Ascending aorta (tissue), 2 donors: ENCODE results near the gene ZBTB5. TPM values are rescaled to one million over a fixed set of nuclear protein-coding genes. Genes with fewer than 3 reads are reported as not detected.

Experiments used
- DNase-seq, 2 donors: peaks; one replicate each; pipeline ENCODE4 v3.0.0-alpha.2; 2019; ENCODE audit warnings: low spot score in 2 of 2
- H3K27ac ChIP-seq, 2 donors: fragments of 200-600 bp; sonication (generic); one replicate each; pipeline ENCODE4 v1.5.1; 2016 to 2017; ENCODE audit warnings: mild to moderate bottlenecking in 1 of 2
- H3K27me3 ChIP-seq: fragments of 200-600 bp; sonication (generic); one replicate; pipeline ENCODE4 v1.5.1; 2017
- H3K36me3 ChIP-seq, 2 donors: fragments of 200-600 bp; sonication (generic); one replicate each; pipeline ENCODE4 v1.5.1; 2016
- H3K4me1 ChIP-seq, 2 donors: fragments of 200-600 bp; sonication (generic); one replicate each; pipeline ENCODE4 v1.5.1; 2016 to 2017; ENCODE audit warnings: mild to moderate bottlenecking in 1 of 2
- H3K4me3 ChIP-seq, 2 donors: fragments of 200-600 bp; sonication (generic); one replicate each; pipeline ENCODE4 v1.5.1; 2016 to 2017; ENCODE audit warnings: mild to moderate bottlenecking in 1 of 2
- H3K9me3 ChIP-seq, 2 donors: fragments of 200-600 bp; sonication (generic); one replicate each; pipeline ENCODE4 v1.5.1; 2016
- intact Hi-C: fragments of 100-400 bp; cut with DNase I; formaldehyde crosslinking; loops from one replicate; pipeline ENCODE4 v1.15.1; 2023
- total RNA-seq: library from RNA; depleted of rRNA; stranded (reverse); fragments of >200 nt; gene quantifications from one replicate; pipeline ENCODE4 v1.1.0, GENCODE V29; 2016
- TF ChIP-seq, protein P1 (sequence below), 3 experiments: fragments of 200-600 bp in 2 of 3; fragments of 450-650 bp in 1 of 3; sonication (generic) in 2 of 3; IDR thresholded peaks; one replicate each; pipeline ENCODE4 v1.5.1; 2016 to 2019; ENCODE audit warnings: antibody characterized with exemption in 3 of 3, mild to moderate bottlenecking in 1 of 3, moderate library complexity in 1 of 3

The ZBTB5 gene
- total RNA-seq, 1 donor from 2014 or later: 3.4 TPM

DNA sequence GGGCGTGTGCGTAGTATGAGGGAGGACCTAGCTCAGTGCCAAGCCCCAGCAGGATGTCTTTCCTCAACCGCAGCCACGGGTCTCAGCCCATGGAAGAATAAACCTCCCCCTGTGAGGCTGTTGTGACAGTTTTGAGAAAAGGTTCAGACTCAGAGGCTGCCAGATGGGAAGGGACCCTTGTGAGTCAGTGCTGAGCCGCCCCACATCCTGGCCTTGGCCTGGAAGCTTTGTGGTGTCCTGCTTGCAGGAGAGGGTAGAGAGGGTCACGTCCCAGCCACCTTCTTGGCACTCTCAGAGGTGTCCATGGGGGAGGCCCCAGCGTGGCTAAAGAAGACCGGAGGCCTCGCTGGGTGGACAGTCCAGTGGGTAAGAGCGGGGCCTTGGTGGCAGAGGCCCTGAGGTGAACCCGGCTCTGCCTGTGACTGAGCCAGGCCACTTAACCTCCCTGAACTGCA lies 39.9 kb downstream of the ZBTB5 start:
- DNase-seq: no peak
- H3K27ac ChIP-seq: no peak overlapping the region
- peaks cover 8 to 18% of the 10 kb centered on the region in 2 donors for H3K4me1 ChIP-seq
- TF ChIP-seq, protein P1, sequence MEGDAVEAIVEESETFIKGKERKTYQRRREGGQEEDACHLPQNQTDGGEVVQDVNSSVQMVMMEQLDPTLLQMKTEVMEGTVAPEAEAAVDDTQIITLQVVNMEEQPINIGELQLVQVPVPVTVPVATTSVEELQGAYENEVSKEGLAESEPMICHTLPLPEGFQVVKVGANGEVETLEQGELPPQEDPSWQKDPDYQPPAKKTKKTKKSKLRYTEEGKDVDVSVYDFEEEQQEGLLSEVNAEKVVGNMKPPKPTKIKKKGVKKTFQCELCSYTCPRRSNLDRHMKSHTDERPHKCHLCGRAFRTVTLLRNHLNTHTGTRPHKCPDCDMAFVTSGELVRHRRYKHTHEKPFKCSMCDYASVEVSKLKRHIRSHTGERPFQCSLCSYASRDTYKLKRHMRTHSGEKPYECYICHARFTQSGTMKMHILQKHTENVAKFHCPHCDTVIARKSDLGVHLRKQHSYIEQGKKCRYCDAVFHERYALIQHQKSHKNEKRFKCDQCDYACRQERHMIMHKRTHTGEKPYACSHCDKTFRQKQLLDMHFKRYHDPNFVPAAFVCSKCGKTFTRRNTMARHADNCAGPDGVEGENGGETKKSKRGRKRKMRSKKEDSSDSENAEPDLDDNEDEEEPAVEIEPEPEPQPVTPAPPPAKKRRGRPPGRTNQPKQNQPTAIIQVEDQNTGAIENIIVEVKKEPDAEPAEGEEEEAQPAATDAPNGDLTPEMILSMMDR (IDR thresholded peaks at IDR 0.05): no peak
- H3K9me3 ChIP-seq: no peaks in the 10 kb centered on the region
- no peaks in the 10 kb centered on the region for H3K27me3 ChIP-seq
- intact Hi-C loops: loop anchor here (10.0 kb wide), 5 partner anchors 61 to 1021 kb away; partner anchors contain the start of genes DCAF10, FBXO10, RNF38 and ZCCHC7
- no peak overlapping the region for H3K4me3 ChIP-seq
- peaks cover 29 to 39% of the 10 kb centered on the region in 2 donors for H3K36me3 ChIP-seq

DNA sequence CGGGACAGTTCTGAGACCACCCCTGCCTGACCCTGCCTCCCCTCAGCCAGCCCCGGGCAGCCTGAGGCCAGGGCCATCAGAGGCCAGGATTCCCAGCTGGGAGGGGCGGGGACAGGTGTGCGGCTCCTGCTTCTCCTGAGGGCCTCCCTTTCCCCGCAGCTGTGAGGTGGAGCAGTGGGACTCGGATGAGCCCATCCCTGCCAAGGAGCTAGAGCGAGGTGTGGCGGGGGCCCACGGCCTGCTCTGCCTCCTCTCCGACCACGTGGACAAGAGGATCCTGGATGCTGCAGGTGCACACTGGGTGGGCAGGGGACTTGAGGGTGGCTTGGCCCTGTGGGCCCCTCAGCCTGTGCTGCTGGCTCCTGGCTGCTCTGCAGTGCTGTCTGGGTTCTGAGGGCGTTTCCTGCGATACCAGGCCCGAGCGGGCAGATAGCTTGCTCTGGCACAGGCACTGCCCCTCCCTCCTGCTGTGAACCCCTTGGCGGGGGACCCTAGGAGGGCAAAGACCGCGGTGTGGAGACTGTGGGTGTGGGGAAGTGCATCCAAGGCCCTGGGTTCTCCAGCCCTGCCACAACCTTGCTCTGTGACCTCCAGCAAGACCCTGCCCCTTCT lies 40.5 kb downstream of the ZBTB5 start:
- DNase-seq: no peak
- Histone ChIP-seq H3K36me3 (peaks cover 27 to 34% of the 10 kb centered on the region in 2 donors), H3K4me3 (peak overlapping the region in 1 of 2 donors; percentile 80), H3K9me3 (no peaks in the 10 kb centered on the region), H3K27ac (no peak overlapping the region), H3K4me1 (peaks cover 8 to 18% of the 10 kb centered on the region in 2 donors), H3K27me3 (no peaks in the 10 kb centered on the region)
- TF ChIP-seq, protein P1 (IDR thresholded peaks at IDR 0.05): no peak
- intact Hi-C loops: loop anchor here (10.0 kb wide), 5 partner anchors 60 to 1020 kb away; partner anchors contain the start of genes DCAF10, FBXO10, RNF38 and ZCCHC7

DNA sequence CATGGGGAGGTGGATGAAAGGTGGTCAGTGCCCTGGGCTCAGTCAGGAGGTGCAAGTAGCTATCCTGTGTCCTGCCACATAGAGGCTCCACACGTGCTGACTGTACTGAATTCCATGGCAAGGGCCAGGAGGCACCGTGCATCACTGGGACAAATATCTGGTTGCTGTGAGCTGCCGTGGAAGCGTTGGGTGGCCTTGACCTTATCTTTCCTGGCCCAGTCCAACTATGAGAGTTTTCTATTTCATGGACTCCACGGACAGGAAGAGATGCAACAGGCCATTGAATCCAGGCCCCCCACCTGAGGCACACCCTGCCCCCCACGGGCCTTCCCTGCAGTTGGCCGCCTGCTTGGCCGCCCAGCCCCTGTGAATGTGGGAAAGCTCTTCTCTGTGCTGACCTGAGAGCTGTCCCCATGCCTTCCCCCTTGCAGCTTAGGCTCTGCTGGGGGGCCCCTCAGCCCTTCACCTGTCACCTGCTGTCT lies 41.0 kb downstream of the ZBTB5 start:
- DNase-seq: no peak
- intact Hi-C loops: loop anchor here (10.0 kb wide), 5 partner anchors 59 to 1019 kb away; partner anchors contain the start of genes DCAF10, FBXO10, RNF38 and ZCCHC7

DNA sequence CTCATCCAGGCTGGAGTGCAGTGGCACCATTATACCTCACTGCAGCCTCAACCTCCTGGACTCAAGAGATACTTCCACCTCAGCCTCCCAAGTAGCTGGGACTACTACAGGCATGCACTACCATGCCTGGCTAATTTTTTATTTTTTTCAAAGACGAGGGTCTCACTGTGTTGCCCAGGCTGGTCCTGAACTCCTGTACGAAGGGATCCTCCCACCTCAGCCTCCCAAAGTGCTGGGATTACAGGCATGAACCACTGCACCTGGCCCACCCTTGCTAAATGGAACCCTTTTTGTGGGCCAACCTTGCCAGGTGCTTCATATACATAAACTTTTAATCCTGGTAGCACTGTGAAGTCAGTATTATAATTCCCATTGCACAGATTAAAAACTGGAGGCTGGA lies 41.7 kb downstream of the ZBTB5 start:
- TF ChIP-seq, protein P1 (IDR thresholded peaks at IDR 0.05): no peak
- no peaks in the 10 kb centered on the region for H3K9me3 ChIP-seq
- intact Hi-C loops: loop anchor here (10.0 kb wide), 5 partner anchors 59 to 1019 kb away; partner anchors contain the start of genes DCAF10, FBXO10, RNF38 and ZCCHC7
- H3K4me1 ChIP-seq: peaks cover 8 to 18% of the 10 kb centered on the region in 2 donors
- peaks cover 17 to 26% of the 10 kb centered on the region in 2 donors for H3K36me3 ChIP-seq
- DNase-seq: no peak
- no peaks in the 10 kb centered on the region for H3K27me3 ChIP-seq
- H3K4me3 ChIP-seq: peak overlapping the region; percentile 80 to 88
- peak overlapping the region in 1 of 2 donors; percentile 77 for H3K27ac ChIP-seq

More for the DNA sequence above, 41.0 kb downstream of the ZBTB5 start:
- H3K9me3 ChIP-seq: no peaks in the 10 kb centered on the region
- peaks cover 8 to 18% of the 10 kb centered on the region in 2 donors for H3K4me1 ChIP-seq
- TF ChIP-seq, protein P1 (IDR thresholded peaks at IDR 0.05): no peak
- no peaks in the 10 kb centered on the region for H3K27me3 ChIP-seq
- peak overlapping the region in 1 of 2 donors; percentile 80 for H3K4me3 ChIP-seq
- H3K36me3 ChIP-seq: peaks cover 24 to 32% of the 10 kb centered on the region in 2 donors
- H3K27ac ChIP-seq: peak overlapping the region in 1 of 2 donors; percentile 4

DNA sequence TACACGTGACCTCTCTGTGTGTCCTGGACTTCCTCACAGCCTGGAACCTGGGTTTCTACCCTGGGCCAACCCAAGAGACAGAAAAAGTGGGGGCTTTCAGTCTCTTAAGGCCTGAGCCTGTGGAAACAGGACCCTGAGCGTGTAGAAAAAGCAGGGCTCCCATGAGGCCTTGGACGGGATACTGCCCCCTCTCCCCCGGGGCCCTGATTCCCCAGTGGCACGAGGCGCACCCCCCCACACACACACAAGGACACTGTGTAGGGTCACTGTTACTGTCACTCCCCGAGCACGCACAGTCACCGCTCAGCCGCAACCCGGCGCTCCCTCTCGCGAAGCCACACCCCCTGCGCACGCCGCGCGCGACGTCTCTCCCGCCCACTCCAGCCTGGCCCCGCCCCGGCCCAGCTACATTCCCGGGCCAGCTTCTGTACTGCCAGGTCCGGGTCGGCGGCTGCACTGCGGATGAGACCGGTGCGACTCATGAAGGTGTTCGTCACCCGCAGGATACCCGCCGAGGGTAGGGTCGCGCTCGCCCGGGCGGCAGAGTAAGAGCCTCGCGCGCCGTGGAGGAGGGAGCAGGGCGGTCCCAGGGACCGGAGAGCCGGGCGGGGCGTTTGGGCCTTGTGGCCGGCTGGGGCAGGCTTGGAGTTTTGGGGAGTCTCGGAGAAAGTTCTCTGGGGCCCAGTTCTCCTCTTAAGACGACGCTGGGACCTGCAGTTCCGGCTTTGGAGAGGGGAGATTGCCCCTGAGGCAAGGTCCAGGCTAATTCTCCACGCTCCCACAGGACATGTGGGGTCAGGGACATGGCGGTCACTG lies 42.8 kb downstream of the ZBTB5 start, which contains the start of gene GRHPR:
Gene GRHPR, plus strand, starts transcription at position 408 of the 816 bp plus-strand sequence. Its CDS starts 55 bp downstream, at position 463.
- Histone ChIP-seq H3K9me3 (no peaks in the 10 kb centered on the region), H3K36me3 (peaks cover 7 to 16% of the 10 kb centered on the region in 2 donors), H3K27ac (peak within 1 kb of the TSS; percentile 77 to 86), H3K4me1 (peaks cover 8 to 18% of the 10 kb centered on the region in 2 donors), H3K4me3 (peak within 1 kb of the TSS; percentile 80 to 88), H3K27me3 (no peaks in the 10 kb centered on the region)
- peak; percentile 52 to 92 for DNase-seq
- intact Hi-C loops: loop anchor here (1.0 to 10.0 kb wide), 7 partner anchors 42 to 1018 kb away; partner anchors contain the start of genes DCAF10, FBXO10, RNF38 and ZCCHC7
- TF ChIP-seq, protein P1 (IDR thresholded peaks at IDR 0.05): no peak
